Measurements from ENCODE around the gene DYSF. TPM values are rescaled to one million over a fixed set of nuclear protein-coding genes. Genes with fewer than 3 reads are reported as not detected.

Gene DYSF
- total RNA-seq, 2 donors from 2014 or later, result 0.71 TPM; not detected in 1

DNA sequence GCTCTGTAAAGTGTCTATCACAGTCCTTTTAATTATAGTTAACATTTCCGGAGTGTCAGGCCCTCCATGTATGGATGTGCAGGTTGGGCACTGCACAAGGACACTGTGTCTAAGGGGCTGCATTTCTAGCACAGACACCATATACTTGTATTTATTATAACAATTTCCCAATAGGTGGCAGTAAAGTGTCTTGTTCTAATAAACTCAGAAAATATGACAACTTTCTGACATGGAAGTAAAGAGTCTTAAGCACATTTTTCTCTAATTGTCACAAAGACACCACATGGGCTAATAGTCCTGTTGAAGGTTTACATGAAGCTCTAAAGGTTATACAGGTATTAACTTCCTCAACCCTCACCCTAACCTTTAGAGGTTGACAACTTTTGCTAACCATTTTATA, 156.6 kb downstream of the DYSF start:
- no peaks in the 10 kb centered on the region for H3K4me1 Mint-ChIP-seq
- no peak overlapping the region for H3K4me3 Mint-ChIP-seq
- H3K27me3 Mint-ChIP-seq, result peaks cover 18% of the 10 kb centered on the region
- H3K36me3 Mint-ChIP-seq (ENCODE audit: low read depth), result no peaks in the 10 kb centered on the region
- ATAC-seq (replicated peaks), result no peak
- no peaks in the 10 kb centered on the region for H3K9me3 Mint-ChIP-seq
- H3K27ac Mint-ChIP-seq, result no peak overlapping the region

- no peak for ATAC-seq (replicated peaks)
- H3K4me1 Mint-ChIP-seq, result no peaks in the 10 kb centered on the region
- no peaks in the 10 kb centered on the region for H3K36me3 Mint-ChIP-seq (ENCODE audit: low read depth)
- no peaks in the 10 kb centered on the region for H3K9me3 Mint-ChIP-seq
- no peak overlapping the region for H3K27ac Mint-ChIP-seq
- H3K4me3 Mint-ChIP-seq, result no peak overlapping the region
- peaks cover 15% of the 10 kb centered on the region for H3K27me3 Mint-ChIP-seq
Measured at GRCh38 chr2:71610671-71611070, 157.3 kb downstream of the DYSF start.

GRCh38 chr2:71611247-71611646, 157.9 kb downstream of the DYSF start:
- Mint-ChIP-seq H3K9me3 (no peaks in the 10 kb centered on the region), H3K27ac (no peak overlapping the region), H3K36me3 (ENCODE audit: low read depth) (no peaks in the 10 kb centered on the region), H3K4me3 (no peak overlapping the region), H3K27me3 (peaks cover 15% of the 10 kb centered on the region), H3K4me1 (no peaks in the 10 kb centered on the region)
- no peak for ATAC-seq (replicated peaks)

- Mint-ChIP-seq H3K4me3 (no peak overlapping the region), H3K9me3 (no peaks in the 10 kb centered on the region), H3K27me3 (peaks cover 13% of the 10 kb centered on the region), H3K27ac (no peak overlapping the region), H3K36me3 (ENCODE audit: low read depth) (no peaks in the 10 kb centered on the region), H3K4me1 (no peaks in the 10 kb centered on the region)
- ATAC-seq (replicated peaks), result no peak
Measured at GRCh38 chr2:71611781-71612527, 158.6 kb downstream of the DYSF start.

DNA sequence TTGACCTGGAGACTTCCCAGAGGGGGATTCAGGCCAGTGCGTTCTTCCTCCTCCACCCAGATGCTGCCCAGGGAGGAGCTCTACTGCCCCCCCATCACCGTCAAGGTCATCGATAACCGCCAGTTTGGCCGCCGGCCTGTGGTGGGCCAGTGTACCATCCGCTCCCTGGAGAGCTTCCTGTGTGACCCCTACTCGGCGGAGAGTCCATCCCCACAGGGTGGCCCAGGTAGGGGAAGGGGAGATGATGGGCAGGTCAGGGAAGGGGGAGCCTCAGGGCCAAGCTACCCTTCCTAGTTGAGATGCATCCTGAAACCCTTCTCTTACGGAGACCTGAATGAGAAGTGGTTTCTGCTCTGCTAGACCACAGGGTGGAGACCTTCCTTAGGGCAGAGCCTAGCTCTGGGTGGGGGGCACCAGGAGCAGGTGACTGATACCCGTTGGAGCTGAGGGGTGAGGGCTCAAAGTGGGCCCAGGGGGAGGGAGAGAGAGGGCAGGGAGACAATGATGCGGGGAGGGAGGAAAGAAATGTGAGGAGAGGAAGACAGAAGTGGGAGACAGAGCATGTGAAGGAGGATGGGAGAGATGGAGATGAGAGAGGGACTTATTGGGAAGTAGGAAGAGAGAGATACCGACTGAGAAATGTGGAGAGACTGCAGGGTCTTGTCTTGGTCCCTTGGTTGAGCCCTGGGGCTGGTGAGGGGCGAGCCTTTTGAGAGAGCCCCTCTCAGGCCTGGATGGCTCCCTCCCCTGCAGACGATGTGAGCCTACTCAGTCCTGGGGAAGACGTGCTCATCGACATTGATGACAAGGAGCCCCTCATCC, 159.4 kb downstream of the DYSF start:
- H3K4me1 Mint-ChIP-seq, result no peaks in the 10 kb centered on the region

GRCh38 chr2:71613403-71613952, 160.1 kb downstream of the DYSF start:
- Mint-ChIP-seq H3K4me1 (no peaks in the 10 kb centered on the region), H3K27ac (no peak overlapping the region), H3K9me3 (no peaks in the 10 kb centered on the region), H3K27me3 (peaks cover 6% of the 10 kb centered on the region), H3K4me3 (no peak overlapping the region), H3K36me3 (ENCODE audit: low read depth) (no peaks in the 10 kb centered on the region)
- no peak for ATAC-seq (replicated peaks)

More for the DNA sequence above, 159.4 kb downstream of the DYSF start:
- no peak for ATAC-seq (replicated peaks)
- Mint-ChIP-seq H3K4me3 (no peak overlapping the region), H3K36me3 (ENCODE audit: low read depth) (no peaks in the 10 kb centered on the region), H3K27ac (no peak overlapping the region), H3K9me3 (no peaks in the 10 kb centered on the region), H3K27me3 (peaks cover 6% of the 10 kb centered on the region)

DNA sequence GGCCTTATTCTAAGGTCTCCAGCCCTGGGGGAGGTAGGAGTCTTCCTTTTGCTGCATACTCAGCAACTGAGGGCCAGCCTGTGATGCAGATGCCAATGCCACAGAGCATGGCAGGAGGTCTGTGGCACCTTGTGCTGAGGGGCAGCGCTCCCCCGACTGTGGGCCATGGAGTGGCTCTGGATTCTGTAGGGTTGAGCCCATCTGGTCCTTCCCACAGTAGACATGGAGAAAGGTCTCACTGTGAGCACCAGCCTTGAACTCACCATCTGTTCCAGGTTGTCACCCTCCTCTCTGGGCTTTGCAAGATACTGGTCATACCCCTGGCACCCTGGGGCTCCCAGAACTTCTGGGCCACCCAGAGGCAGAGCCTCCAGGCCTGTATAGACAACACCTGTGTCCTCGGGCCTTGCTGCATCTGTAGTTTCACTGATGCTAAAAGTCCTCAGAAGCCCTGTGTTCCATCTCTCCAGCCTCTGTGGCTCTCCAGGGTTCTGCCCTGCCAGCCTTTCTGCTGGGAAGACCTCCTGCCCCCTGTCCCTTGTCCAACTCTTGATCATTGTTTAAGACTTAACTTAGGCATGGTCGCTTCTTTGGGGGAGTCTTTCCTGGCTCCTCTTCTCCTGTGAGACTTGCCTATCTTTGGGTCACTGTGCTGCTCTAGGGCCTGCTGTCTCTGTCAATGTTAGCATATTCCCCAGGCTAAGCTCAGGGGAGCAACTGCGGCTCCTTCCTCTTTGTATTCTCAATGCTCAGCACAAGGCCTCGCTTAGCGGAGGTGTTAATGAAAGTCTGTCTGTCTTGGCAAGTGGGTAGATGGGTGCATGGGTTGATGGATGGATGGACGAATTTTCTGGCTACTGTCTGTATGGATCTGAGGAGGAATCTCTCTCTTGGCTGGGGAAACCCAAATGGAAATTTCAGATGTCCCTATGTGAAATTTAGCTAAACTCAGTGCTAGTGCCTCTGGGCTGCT, 160.9 kb downstream of the DYSF start:
- H3K9me3 Mint-ChIP-seq, result no peaks in the 10 kb centered on the region
- H3K27ac Mint-ChIP-seq, result no peak overlapping the region
- no peak for ATAC-seq (replicated peaks)
- H3K27me3 Mint-ChIP-seq, result peaks cover 6% of the 10 kb centered on the region
- H3K36me3 Mint-ChIP-seq (ENCODE audit: low read depth), result no peaks in the 10 kb centered on the region
- H3K4me1 Mint-ChIP-seq, result no peaks in the 10 kb centered on the region
- H3K4me3 Mint-ChIP-seq, result no peak overlapping the region

- Mint-ChIP-seq H3K27ac (no peak overlapping the region), H3K36me3 (ENCODE audit: low read depth) (no peaks in the 10 kb centered on the region), H3K9me3 (no peaks in the 10 kb centered on the region), H3K27me3 (peaks cover 6% of the 10 kb centered on the region), H3K4me3 (no peak overlapping the region), H3K4me1 (no peaks in the 10 kb centered on the region)
- ATAC-seq (replicated peaks), result no peak
Measured at GRCh38 chr2:71614976-71615766, 161.8 kb downstream of the DYSF start.

DNA sequence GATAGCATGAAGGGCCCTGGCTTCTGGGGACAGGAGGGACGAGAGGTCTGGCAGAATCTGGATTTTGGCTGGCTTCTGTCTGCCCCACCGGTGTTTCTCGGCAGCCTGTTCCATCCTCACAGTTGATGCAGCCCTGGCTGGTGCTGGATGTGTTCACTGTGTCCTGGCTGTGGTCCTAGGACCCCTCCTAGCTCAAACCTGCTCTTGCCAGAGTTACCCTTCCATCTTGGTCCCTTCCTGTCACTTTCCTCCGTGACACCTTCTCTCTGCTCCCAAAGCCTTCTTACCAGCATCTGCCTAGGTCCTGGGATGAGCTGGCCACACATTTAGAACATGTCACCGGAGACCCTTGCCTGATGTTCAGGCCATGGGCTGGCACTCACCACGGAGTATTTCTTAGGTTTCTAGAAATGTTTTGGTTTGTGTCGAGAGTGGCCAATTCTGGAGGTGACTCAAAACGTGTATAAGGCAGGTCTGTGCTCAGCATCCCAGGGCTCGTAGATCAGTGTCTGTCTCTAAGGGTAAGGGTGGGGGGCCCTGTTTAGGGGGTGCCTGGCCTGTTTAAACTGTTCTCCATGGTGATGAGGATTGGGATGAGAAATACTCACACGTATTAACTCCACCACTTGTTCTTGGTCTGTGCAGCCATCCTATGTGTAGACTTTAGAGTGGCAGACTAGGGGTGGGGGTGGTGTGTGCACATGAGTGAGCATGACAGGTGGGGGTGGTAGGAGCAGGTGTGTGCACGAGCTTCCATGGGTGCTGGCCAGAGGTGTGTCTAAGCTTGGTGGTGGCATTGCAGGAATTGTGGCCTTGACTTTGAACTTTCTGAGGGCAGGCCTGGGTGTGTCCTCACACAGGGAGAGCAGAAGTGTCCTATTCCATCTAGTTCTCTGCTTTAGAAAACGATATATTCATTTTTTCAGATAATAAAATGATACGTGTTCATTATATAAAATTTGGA, 162.7 kb downstream of the DYSF start:
- Mint-ChIP-seq H3K9me3 (no peaks in the 10 kb centered on the region), H3K4me1 (no peaks in the 10 kb centered on the region), H3K27ac (no peak overlapping the region), H3K36me3 (ENCODE audit: low read depth) (no peaks in the 10 kb centered on the region), H3K27me3 (peaks cover 6% of the 10 kb centered on the region), H3K4me3 (no peak overlapping the region)
- ATAC-seq (replicated peaks), result no peak

DNA sequence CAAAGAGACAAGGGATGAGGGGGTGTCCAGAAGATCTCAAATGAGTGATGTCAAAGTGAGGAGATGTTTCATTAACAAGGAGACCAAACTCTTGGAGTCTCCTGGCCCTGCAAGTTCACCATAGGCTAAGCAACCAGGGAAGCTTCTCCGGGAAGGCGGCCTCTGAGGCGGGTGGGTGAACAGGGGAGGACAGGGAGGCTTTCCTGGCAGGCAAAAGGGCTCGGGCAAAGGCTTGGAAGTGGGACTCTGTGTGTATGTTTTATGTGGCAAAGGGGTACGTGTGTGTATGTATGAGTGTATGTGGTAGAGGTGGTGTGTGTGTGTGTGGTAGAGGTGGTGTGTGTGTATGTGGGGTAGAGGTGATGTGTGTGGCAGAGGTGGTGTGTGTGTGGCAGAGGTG, 163.9 kb downstream of the DYSF start:
- no peak overlapping the region for H3K4me3 Mint-ChIP-seq
- H3K4me1 Mint-ChIP-seq, result no peaks in the 10 kb centered on the region
- ATAC-seq (replicated peaks), result no peak
- no peaks in the 10 kb centered on the region for H3K9me3 Mint-ChIP-seq
- no peaks in the 10 kb centered on the region for H3K36me3 Mint-ChIP-seq (ENCODE audit: low read depth)
- H3K27me3 Mint-ChIP-seq, result peaks cover 6% of the 10 kb centered on the region
- H3K27ac Mint-ChIP-seq, result no peak overlapping the region

DNA sequence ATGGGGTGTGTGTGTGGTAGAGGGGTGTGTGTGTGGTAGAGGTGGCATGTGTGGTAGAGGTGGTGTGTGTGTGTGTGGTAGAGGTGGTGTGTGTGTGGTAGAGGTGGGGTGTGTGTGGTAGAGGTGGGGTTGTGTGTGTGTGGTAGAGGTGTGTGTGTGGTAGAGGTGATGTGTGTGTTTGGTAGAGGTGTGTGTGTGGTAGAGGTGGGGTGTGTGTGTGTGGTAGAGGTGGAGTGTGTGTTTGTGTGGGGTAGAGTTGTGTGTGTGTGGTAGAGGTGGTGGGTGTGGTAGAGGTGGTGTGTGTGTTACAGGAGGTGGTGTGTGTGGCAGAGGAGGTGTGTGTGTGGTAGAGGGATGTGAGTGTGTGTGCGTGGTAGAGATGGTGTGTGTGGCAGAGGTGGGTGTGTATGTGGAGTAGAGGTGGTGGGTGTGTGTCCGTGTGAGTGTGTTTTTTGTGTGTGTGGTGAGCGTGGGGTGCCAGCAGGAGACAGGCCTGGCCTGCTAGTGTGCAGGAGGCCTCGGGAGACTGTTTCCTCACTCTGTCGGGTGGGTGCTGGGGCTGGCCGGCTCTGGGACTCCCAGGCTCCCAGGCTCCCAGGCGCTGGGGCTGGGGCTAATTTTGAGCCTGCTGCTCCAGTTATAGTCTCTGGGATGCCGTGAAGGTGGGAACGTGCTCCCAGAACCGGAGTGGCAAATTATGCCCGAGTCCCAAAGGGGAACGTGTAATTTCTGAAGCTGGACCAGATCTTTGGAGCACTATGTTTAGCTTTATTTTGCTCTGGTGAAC, 165.2 kb downstream of the DYSF start:
- Mint-ChIP-seq H3K27ac (no peak overlapping the region), H3K9me3 (no peaks in the 10 kb centered on the region), H3K36me3 (ENCODE audit: low read depth) (no peaks in the 10 kb centered on the region), H3K4me1 (no peaks in the 10 kb centered on the region), H3K4me3 (no peak overlapping the region), H3K27me3 (peaks cover 6% of the 10 kb centered on the region)
- ATAC-seq (replicated peaks), result no peak

GRCh38 chr2:71619230-71619741, 165.9 kb downstream of the DYSF start:
- ATAC-seq (replicated peaks), result no peak
- no peak overlapping the region for H3K27ac Mint-ChIP-seq
- no peaks in the 10 kb centered on the region for H3K4me1 Mint-ChIP-seq

More at GRCh38 chr2:71619230-71619741, 165.9 kb downstream of the DYSF start:
- Mint-ChIP-seq H3K36me3 (ENCODE audit: low read depth) (no peaks in the 10 kb centered on the region), H3K4me3 (no peak overlapping the region), H3K9me3 (no peaks in the 10 kb centered on the region), H3K27me3 (peaks cover 6% of the 10 kb centered on the region)
